ENCODE results near the gene POLE. TPM values are rescaled to one million over a fixed set of nuclear protein-coding genes. Genes with fewer than 3 reads are reported as not detected.
"Not testable (repeated sequence)": the region's sequence is repeated elsewhere in the genome, so short reads cannot be mapped to it uniquely, and the experiment has no call there.

Gene POLE
- total RNA-seq, 1 donor from 2014 or later: 56.7 TPM

DNA sequence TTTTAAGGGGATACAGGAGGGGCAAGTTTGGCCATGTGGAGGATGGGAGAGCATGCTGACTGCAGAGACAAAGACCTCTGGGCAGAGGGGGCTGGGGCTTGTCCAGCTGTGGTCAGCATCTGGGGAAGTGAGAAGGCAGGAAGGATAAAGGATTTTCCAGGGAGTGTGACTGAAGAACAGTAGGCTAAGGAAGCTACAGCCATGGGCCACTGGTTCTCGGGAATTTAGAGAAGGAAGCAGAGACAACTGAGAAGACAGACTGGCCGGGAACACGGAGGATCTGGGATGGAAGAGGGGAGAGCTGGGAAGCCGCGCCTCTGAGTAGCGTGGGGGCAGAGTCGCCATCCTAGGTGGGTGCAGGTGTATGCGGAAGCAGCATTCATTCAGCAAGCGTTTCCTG is 16.5 kb upstream of the POLE start:
- DNase-seq (ENCODE audit: extremely low spot score in 2 of 2): no peak
- Histone ChIP-seq H3K9me3 (no peaks in the 10 kb centered on the region), H3K27me3 (no peaks in the 10 kb centered on the region), H3K4me3 (no peak overlapping the region), H3K36me3 (no peaks in the 10 kb centered on the region), H3K27ac (no peak overlapping the region), H3K4me1 (no peaks in the 10 kb centered on the region)
- no peak for TF ChIP-seq POLR2AphosphoS5 (IDR thresholded peaks at IDR 0.05; ENCODE audit: insufficient read depth in 1 of 2, low read depth in 1 of 2)
- TF ChIP-seq POLR2A (IDR thresholded peaks at IDR 0.05): no peak
- TF ChIP-seq, protein P1, sequence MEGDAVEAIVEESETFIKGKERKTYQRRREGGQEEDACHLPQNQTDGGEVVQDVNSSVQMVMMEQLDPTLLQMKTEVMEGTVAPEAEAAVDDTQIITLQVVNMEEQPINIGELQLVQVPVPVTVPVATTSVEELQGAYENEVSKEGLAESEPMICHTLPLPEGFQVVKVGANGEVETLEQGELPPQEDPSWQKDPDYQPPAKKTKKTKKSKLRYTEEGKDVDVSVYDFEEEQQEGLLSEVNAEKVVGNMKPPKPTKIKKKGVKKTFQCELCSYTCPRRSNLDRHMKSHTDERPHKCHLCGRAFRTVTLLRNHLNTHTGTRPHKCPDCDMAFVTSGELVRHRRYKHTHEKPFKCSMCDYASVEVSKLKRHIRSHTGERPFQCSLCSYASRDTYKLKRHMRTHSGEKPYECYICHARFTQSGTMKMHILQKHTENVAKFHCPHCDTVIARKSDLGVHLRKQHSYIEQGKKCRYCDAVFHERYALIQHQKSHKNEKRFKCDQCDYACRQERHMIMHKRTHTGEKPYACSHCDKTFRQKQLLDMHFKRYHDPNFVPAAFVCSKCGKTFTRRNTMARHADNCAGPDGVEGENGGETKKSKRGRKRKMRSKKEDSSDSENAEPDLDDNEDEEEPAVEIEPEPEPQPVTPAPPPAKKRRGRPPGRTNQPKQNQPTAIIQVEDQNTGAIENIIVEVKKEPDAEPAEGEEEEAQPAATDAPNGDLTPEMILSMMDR (IDR thresholded peaks at IDR 0.05): no peak
- intact Hi-C loops (cut with DNase I): no loop called here

DNA sequence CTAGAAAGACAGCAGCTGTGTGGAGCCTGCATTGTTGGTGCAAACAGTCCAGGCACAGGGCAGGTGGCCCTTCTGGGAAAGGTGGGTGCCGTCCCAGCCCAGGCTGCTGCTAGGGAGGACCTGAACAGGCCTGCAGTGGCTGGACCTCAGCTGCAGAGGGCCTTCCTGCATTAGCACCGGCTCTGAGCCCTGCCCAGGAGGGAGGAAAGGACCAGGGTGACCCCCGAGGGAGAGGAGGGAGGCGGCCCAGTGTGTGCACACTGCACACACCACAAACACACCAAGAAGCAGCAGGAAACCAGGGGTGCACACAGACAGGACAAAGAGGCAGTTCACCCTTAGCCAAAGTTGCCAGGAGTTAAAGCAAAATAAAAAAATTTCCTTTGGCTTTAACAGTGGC is 15.5 kb upstream of the POLE start:
- Histone ChIP-seq H3K4me1 (no peaks in the 10 kb centered on the region), H3K36me3 (peaks cover 0 to 4% of the 10 kb centered on the region in 2 donors), H3K27me3 (no peaks in the 10 kb centered on the region), H3K9me3 (no peaks in the 10 kb centered on the region), H3K4me3 (no peak overlapping the region), H3K27ac (no peak overlapping the region)
- no peak for DNase-seq (ENCODE audit: extremely low spot score in 2 of 2)
- TF ChIP-seq, protein P1 (IDR thresholded peaks at IDR 0.05): no peak
- intact Hi-C loops (cut with DNase I): no loop called here

DNA sequence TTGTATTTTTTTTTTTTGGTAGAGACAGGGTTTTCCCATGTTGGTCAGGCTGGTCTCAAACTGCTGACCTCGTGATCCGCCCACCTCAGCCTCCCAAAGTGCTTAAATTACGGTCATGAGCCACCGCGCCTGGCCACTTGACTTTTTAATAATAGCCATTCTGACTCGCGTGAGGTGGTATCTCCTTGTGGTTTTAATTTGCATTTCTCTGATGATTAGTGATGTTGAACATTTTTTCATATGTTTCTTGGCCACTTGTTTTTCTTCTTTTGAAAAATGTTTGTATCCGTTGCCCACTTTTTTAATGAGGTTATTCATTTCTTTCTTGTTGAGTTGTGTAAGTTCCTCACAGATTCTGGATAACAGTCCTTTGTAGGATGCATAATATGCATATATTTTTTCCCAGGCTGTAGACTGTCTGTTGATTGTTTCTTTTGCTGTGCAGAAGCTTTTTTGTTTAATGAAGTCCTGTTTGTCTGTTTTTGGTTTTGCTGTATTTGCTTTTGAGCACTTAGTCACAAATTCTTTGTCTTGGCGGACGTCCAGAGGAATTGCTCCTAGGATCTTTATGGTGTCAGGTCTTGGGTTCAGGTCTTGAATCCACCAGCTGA is 13.2 kb upstream of the POLE start:
- TF ChIP-seq POLR2A (IDR thresholded peaks at IDR 0.05) (no peak), POLR2AphosphoS5 (IDR thresholded peaks at IDR 0.05; ENCODE audit: insufficient read depth in 1 of 2, low read depth in 1 of 2) (no peak)
- TF ChIP-seq, protein P1 (IDR thresholded peaks at IDR 0.05): no peak
- Histone ChIP-seq H3K9me3 (no peaks in the 10 kb centered on the region), H3K27ac (no peak overlapping the region), H3K4me3 (no peak overlapping the region), H3K36me3 (peaks cover 0 to 13% of the 10 kb centered on the region in 2 donors), H3K4me1 (no peaks in the 10 kb centered on the region), H3K27me3 (no peaks in the 10 kb centered on the region)
- intact Hi-C loops (cut with DNase I): no loop called here
- no peak for DNase-seq (ENCODE audit: extremely low spot score in 2 of 2)

DNA sequence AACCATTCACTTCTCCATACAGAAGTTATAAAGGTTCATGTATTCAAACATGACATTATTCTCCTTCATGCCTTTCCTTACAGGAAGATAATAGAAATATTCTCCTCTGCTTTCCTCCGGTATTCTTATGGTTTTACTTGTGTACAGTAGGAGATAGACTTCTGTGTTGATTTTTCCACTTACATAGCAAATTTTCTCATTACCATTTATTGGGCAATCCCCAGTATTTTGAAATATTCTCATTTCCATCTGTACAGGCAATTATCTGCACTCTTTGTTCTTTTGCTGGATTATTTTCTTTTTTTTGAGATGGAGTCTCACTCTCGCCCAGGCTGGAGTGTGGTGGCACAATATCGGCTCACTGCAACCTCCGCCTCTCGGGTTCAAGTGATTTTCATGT is 11.2 kb upstream of the POLE start:
- Histone ChIP-seq H3K4me3 (no peak overlapping the region), H3K27me3 (no peaks in the 10 kb centered on the region), H3K27ac (no peak overlapping the region), H3K36me3 (peaks cover 0 to 13% of the 10 kb centered on the region in 2 donors), H3K4me1 (no peaks in the 10 kb centered on the region), H3K9me3 (no peaks in the 10 kb centered on the region)
- no peak for DNase-seq (ENCODE audit: extremely low spot score in 2 of 2)
- no peak for TF ChIP-seq POLR2AphosphoS5 (IDR thresholded peaks at IDR 0.05; ENCODE audit: insufficient read depth in 1 of 2, low read depth in 1 of 2)
- TF ChIP-seq POLR2A (IDR thresholded peaks at IDR 0.05): no peak
- TF ChIP-seq, protein P1 (IDR thresholded peaks at IDR 0.05): no peak
- intact Hi-C loops (cut with DNase I): no loop called here

DNA sequence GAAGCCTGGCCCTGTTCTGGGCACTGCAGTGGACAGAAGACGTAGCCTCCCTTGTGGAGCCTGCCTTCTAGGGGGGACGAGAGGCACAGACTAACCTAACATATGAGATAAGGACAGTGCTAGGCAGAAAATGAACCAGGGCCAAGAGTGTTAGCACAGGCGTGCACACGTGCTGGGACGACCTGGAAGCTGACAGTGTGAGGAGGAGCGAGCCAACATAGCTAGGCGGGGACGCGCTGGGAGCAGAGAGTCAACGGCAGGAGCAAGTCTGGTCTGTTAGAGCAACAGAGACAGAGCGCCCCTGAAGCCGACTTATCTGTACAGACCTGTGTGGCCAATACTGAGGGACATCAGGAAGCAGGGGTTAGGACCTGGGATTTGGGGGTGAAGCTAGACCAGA is 8.3 kb upstream of the POLE start:
- TF ChIP-seq, protein P1 (IDR thresholded peaks at IDR 0.05): no peak
- no peak for TF ChIP-seq POLR2AphosphoS5 (IDR thresholded peaks at IDR 0.05; ENCODE audit: insufficient read depth in 1 of 2, low read depth in 1 of 2)
- no peak for TF ChIP-seq POLR2A (IDR thresholded peaks at IDR 0.05)

DNA sequence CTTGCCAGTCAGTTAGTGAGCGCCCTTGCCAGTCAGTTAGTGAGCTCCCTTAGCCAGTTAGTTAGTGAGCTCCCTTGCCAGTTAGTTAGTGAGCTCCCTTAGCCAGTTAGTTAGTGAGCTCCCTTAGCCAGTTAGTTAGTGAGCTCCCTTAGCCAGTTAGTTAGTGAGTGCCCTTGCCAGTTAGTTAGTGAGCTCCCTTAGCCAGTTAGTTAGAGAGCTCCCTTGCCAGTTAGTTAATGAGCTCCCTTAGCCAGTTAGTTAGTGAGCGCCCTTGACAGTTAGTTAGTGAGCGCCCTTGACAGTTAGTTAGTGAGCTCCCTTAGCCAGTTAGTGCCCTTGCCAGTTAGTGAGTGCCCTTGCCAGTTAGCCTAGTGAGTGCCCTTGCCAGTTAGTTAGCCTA is 7.7 kb upstream of the POLE start:
- intact Hi-C loops (cut with DNase I); H3K27me3 ChIP-seq; H3K4me1 ChIP-seq; H3K4me3 ChIP-seq; H3K9me3 ChIP-seq; DNase-seq (ENCODE audit: extremely low spot score in 2 of 2); H3K27ac ChIP-seq: not testable (repeated sequence)
- peaks cover 0 to 13% of the 10 kb centered on the region in 2 donors for H3K36me3 ChIP-seq

More for the DNA sequence above, 8.3 kb upstream of the POLE start:
- Histone ChIP-seq H3K4me3 (no peak overlapping the region), H3K9me3 (no peaks in the 10 kb centered on the region), H3K27me3 (no peaks in the 10 kb centered on the region), H3K27ac (no peak overlapping the region), H3K36me3 (peaks cover 0 to 13% of the 10 kb centered on the region in 2 donors), H3K4me1 (no peaks in the 10 kb centered on the region)
- DNase-seq (ENCODE audit: extremely low spot score in 2 of 2): no peak
- intact Hi-C loops (cut with DNase I): no loop called here

DNA sequence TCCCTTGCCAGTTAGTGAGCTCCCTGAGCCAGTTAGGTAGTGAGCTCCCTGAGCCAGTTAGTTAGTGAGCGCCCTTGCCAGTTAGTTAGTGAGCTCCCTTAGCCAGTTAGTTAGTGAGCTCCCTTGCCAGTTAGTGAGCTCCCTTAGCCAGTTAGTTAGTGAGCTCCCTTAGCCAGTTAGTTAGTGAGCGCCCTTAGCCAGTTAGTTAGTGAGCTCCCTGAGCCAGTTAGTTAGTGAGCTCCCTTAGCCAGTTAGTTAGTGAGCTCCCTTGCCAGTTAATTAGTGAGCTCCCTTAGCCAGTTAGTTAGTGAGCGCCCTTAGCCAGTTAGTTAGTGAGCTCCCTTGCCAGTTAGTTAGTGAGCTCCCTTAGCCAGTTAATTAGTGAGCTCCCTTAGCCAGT is 4.9 kb upstream of the POLE start:
- DNase-seq (ENCODE audit: extremely low spot score in 2 of 2); intact Hi-C loops (cut with DNase I); H3K27ac ChIP-seq; H3K9me3 ChIP-seq; H3K36me3 ChIP-seq; H3K4me1 ChIP-seq; H3K4me3 ChIP-seq; H3K27me3 ChIP-seq: not testable (repeated sequence)

Measured in vagina (tissue), 2 donors.